ENCODE measurements around the gene IL34.

The IL34 gene

GRCh38 chr16:70678898-70679670 is 32.7 kb downstream of the IL34 start:
- DNase-seq = no peak

- no peak for DNase-seq
These were observed 33.5 kb downstream of the IL34 start for GRCh38 chr16:70679671-70680494.

- no peak for DNase-seq
These were observed 34.4 kb downstream of the IL34 start for GRCh38 chr16:70680495-70681381.

- DNase-seq = no peak
These were observed 35.3 kb downstream of the IL34 start for GRCh38 chr16:70681382-70682238.

- no peak for DNase-seq
These were observed 36.1 kb downstream of the IL34 start for GRCh38 chr16:70682239-70683145.

GRCh38 chr16:70683146-70683944 is 37.0 kb downstream of the IL34 start:
- DNase-seq = no peak

DNA sequence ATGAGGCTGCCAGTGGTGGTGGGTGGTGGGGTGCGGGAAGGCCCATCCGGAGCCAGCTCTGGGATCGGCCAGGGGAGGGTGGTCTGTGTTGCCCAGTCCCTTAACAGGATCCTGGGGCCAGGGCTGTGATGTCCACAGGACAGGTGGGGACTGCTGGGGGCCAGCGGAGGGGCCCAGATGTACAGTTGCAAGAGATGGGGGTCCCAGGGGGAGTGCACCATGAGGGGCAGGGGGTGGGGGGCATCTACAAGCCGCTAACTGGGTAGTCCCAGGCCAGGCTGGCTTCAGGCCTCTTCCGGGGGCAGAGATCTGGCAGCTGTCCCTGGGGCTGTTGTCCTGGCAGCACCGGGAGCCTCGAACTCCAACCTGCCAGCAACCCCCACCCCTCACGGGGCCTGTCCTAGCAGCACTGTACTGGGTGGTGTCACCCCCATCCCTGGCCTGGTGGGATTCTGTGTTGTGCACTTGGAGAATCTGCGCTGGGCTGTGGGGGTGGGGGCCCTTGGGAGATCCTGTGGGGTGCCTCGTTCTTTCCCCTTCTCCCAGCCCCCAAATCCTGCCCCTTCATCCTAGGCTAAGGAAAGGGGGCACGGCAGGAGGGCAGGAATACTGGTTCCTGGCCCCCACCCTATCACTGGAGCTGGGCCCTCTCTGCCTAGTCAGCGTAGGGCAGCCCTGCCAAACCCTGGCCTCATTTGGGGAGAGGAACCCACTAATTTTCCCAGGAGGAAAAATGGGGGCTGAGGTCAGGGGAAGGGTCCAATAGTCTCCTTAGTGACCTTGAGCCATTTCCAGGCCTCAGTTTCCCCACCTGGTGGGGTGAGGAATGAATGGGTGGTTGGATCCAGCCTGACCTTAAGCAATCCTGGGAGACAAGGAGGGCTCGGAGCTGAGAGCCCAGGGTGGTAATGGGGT is 38.0 kb downstream of the IL34 start:
- DNase-seq = no peak

DNA sequence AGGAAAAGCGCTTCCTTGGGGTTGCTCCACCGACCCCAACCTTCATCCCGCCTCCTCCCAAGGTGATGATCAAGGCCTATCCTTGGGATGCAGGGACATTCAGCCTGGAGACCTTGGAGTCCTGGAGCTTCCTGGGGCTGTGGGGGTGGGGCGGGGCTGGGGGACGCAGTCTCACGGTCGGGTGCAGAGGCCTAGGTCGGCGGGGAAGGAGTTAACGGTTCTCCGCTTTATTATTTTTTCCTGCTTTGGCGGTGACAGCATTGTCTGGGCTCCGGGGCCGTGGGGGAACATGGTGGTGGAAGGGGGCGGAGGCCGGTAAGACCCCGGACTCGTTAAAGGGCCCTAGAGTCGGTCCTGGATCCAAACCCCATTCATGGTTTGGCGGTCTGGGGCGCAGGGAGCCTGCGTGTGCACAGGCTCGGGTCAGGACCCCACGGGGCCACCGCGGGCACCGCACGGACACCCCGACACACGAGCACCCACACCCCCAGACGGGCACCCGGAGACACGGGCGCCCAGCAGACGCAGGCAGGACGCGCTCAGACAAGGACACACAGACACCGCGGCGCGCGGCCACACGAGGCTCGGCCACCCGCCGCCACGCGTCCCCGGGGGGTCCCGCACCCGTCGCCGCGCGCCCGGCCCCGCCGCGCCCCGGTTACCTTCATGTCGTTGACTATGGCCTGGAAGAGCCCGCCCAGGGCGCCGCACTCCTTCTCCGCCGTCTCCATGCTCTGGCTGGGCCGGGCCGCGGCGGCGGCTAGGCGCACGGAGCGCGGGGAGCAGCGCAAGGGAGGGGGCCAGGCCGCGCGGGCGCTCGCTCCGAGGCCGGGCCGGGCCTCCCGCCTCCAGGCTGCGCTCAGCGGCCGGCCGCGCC is 38.9 kb downstream of the IL34 start:
- no peak for DNase-seq

- DNase-seq = peak; percentile 38
These were observed 39.6 kb downstream of the IL34 start, which contains the start of gene MTSS2 for GRCh38 chr16:70685938-70686375. MTSS2 (minus strand) TSS chr16:70686053; CDS start chr16:70685791, 262 bp downstream.

DNA sequence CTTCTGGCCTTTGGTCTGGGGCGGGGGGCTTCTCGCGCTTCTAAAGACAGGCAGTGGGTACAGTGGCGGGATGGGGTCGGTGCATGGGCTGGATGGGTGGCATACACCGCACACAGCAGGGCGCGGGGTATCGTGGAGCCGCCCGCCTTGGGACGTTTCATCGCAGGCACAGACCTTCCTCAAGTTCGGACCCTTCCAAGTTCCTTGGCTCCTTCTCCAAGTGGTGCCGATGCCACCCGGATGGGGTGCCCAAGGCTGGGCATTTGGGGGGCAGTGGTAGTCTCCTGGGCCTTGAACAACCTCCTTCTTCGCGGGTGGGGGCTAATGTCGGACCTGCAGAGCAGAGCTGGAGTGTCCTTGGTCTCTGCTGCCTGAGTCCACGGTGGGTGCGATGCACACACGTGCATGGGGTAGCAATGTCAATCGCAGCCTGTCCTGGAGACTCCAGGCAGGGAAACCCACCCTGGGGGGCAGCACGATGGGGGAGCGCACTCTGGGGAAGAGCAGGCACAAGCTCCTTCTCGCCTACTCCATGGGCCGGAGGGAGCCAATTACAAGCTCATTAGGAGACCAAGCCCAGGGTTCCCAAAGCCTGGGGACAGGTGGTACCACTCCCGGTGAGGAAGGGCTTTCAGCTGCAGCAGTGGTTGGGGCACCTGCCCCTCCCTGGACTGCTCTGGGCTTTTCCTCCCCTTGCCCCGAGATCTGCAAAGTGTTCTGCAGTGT is 40.2 kb downstream of the IL34 start:
- no peak for DNase-seq

- no peak for DNase-seq
These were observed 40.7 kb downstream of the IL34 start for GRCh38 chr16:70687102-70687511.

- no peak for DNase-seq
These were observed 41.4 kb downstream of the IL34 start for GRCh38 chr16:70687671-70688245.

GRCh38 chr16:70688246-70688742 is 41.9 kb downstream of the IL34 start:
- DNase-seq = no peak

DNA sequence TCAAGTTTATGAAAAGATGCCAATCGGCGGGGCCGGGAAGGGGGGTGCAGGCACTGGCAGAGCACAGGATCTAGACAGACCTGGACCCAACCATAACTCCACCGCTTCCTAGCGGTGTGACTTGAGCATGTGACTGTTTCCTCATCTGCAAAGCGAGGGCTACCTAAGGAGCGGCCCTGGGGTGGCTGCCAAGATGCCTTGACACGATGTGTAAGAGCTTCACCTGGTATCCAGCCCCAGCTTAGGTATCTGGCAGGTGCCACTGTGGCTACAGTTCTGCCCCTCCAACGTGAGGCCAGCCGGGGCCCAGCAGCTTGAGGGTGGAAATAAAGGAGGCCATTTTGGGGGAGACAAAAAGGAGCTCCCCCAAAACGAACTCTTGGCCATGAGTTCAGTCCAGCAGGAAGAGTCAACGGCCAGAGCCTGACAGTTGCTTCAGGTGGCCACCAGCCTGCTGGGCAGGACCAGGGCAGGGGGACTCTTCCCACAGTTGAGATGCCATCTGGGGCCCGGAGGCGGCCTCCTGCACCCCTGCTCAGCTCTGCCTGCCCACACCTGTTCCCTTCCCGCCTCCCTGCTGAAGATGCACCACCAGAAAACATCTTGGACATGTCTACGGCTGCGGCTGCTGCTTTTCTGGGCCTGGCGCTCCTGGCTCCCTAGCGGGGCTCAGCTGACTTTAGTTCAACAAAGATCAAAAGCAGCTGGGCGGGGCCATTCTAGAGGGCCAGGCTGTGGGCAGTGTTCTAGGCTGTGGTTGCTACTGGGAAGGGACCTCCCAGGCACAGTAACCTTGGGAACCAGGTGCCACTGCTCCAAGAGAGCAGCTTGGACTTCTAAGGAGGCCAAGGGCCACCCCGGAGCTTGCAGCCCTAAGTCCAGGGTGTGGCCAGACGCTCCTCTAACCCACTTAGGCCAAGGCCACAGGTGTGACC is 42.9 kb downstream of the IL34 start:
- no peak for DNase-seq
